Fibroblast of skin of abdomen (primary cell): ENCODE data around the gene ATG4D. TPM values are rescaled to one million over a fixed set of nuclear protein-coding genes. Genes with fewer than 3 reads are reported as not detected.
A peak's percentile ranks its signal among the peaks of the same experiment; 100 is the strongest.

ENCODE experiments used
- DNase-seq: peaks from one replicate; pipeline ENCODE4 v3.0.0-alpha.2; 2013
- polyA plus RNA-seq, 2 experiments: library from polyadenylated mRNA; unstranded; fragments of 120-200 nt; gene quantifications; one replicate each; pipeline ENCODE4 v1.2.1, GENCODE V29; 2013; ENCODE audit not compliant: insufficient read length in 2 of 2

The ATG4D gene
- 12.9 TPM for polyA plus RNA-seq (2013, experiment 1 of 2; ENCODE audit: insufficient read length)
- 14.7 TPM for polyA plus RNA-seq (2013, experiment 2 of 2; ENCODE audit: insufficient read length)

DNA sequence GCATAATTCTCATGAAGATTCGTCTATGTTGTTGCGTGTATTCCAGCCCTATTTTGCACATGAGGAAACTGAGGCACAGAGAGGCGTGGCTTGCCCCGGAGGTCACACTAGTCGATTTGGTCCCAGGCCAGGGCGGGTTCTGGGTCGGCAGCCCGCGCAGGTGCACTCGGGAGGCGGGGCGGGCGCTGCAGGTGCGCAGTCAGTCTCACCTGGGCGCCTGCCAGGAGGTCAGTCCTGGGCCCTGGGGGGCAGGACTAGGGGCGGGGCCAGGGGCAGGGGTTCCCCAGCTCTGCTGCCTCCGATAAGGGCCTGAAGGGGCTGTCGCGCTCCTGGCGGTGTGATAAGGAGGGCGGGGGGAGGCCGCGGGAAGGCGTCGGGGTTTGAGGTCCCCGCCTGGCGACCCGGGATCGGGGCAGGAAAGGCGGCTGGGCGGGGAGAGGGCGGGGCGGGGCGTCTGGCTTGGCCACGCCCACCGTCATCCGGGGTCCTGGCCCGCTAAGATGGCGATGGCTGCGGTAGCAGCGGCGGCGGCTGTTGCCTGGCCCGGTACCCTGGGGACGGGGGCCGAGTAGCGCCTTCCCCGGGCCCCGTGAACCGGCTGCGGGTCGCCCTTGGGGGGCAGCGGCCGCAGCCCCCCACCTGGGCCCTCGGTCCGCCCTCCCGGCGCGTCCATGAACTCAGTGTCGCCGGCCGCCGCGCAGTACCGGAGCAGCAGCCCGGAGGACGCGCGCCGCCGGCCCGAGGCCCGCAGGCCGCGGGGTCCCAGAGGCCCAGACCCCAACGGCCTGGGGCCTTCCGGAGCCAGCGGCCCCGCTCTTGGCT lies at the start of gene ATG4D:
ATG4D (plus strand) TSS at position 485 of the 822 bp plus-strand sequence; CDS start at position 672, 187 bp downstream.
- peak; percentile 61 for DNase-seq

- DNase-seq, result no peak
Observed at GRCh38 chr19:10497371-10497770, 46.3 kb upstream of the ATG4D start.

GRCh38 chr19:10499550-10500246 lies 44.0 kb upstream of the ATG4D start:
- DNase-seq, result no peak

- DNase-seq, result no peak
Observed at GRCh38 chr19:10500247-10500592, 43.5 kb upstream of the ATG4D start.

DNA sequence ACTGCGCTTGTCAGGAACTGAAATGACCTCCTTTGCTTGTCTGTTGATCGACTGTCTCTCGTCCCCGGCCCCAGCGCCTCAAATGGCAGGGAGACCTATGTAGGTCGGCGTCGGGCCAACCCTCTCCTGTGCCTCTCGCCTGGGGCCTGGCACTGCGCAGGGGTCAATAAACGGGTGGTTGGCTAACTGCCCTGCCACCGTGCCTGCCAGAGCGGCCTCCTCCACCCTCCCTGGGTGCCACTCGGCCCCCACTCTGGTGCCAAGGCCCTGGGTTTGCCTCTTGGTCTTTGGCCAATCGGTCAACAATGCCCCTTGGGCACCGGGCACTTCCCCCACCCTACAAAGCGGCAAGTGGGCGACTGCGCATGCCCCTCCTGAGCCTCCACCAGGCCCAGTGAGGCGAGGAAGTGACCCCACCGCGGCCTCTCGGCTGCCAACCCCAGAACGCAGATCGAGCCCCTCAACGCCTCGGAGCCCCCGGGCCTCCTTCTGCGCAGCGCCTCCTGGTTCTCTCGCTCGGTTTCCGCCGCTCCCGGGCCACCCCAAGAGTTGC lies 41.7 kb upstream of the ATG4D start:
- DNase-seq, result peak; percentile 43

DNA sequence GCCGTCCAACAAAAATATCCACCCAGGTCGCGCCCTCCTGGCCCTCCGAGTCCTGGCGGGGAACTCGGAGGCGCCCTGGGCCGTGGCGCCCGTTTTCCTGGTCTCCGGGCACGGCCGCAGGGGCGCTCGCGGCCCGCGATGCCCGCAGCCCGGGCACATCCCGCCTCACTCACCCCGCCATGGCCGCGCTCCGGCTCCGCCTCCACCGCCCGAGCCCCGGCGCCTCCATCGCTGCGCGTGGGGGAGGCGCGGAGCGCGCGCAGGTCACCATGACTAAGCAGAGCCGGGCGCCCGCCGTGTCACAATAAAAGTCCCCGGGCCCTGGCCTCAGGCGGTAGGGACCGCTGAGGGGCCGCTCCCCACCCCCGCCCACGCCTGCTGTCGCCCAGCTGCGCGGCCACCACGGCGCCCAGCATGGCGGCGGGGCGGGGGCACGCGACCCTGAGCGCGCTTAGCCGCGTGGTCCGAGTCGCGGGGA lies 41.1 kb upstream of the ATG4D start:
- DNase-seq, result peak; percentile 93

DNA sequence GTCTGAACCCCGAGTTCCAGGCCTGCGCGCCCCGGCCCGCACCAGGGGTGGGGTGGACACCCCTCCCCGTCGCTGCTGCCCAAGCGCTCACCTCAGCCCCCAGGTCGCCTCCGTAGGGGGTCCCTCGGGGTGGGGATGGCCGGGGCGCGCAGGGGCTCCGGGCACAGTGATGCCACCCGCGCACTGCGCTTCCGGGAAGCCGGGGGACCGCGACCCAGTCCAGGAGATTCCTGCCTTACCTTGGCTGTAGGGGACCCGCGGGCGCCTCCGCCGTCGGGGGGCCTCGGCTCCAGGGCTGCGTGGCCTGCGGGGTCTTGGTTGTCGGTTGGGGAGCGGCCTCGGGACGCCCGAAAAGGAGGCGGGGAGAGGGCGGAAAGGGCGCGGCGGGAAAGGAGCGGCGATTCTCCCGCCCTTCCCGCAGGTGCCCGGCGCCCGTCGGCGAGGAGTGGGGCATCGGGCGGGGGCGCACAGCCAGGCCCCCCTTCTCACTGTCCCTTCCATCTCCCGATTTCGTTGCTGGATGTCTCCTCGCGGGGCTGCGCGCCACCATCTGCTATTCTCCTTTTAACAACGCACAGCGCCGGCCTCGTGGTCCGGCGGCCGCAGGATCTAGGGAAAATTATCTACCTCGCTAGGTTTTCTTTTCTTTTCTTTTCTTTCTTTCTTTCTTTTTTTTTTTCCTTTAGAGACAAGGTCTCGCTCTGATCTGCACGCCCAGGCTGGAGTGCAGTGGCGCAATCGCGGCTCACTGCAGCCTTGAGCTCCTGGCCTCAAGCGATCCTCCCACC lies 40.5 kb upstream of the ATG4D start, which contains the start of gene KEAP1:
KEAP1 (minus strand) TSS at position 355 of the 788 bp plus-strand sequence. CDS start 3,323 bp downstream, outside the sequence.
- peak; percentile 33 for DNase-seq

DNA sequence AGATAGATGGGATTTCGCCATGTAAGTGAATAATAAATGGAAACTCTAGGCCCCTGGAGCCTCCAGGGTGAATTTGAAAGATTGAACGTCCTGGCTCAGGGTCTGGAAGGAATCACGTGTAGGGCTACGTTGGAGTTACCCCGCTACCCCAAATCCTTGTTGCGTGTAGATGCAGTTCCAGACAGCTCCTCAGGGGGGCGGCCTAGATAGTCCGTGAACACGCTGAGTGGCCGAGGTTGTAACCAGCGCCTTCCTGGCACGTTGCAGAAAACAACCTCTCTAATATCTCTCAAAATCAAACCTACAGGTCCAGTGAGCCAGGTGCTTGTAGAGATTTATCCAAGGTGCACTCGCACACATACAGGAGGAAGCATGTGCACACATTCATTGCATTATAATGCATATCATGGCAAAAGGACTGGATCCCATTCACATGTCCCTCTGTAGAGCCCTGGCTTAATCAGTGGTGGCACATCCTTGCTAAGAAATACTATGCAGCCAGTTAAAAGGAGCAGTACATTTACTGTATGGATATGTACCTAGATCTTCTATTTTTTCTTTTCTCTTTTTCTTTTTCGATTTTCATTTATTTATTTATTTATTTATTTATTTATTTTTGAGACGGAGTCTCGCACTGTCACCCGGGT lies 38.0 kb upstream of the ATG4D start:
- peak; percentile 56 for DNase-seq

DNA sequence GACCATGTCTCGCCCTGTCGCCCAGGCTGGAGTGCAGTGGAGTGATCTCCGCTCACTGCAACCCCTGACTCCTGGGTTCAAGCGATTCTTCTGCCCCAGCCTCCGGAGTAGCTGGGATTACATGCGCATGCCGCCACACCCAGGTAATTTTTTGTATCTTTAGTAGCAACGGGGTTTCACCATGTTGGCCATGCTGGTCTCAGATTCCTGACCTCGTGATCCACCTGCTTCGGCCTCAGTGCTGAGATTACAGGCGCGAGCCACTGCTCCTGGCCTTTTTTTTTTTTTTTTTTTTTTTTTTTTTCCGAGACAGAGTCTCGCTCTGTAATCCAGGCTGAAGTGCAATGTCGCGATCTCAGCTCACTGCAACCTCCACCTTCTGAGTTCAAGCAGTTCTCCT lies 35.7 kb upstream of the ATG4D start:
- DNase-seq, result no peak

DNA sequence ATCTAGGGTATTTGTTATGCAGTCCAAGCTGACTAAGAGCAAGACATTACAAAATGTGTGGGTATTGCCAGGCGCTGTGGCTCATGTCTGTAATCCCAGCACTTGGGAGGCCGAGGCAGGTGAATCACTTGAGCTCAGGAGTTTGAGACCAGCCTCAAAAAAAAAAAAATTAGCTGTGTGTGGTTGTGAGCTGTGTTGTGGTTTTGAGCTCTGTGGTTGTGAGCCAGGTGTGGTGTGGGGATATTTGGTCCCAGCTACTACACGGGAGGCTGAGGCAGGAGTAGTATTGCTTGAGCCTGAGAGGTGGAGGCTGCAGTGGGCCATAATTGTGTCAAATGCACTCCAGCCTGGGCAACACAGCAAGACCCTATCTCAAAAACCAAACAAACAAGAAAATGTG lies 35.0 kb upstream of the ATG4D start:
- DNase-seq, result no peak

DNA sequence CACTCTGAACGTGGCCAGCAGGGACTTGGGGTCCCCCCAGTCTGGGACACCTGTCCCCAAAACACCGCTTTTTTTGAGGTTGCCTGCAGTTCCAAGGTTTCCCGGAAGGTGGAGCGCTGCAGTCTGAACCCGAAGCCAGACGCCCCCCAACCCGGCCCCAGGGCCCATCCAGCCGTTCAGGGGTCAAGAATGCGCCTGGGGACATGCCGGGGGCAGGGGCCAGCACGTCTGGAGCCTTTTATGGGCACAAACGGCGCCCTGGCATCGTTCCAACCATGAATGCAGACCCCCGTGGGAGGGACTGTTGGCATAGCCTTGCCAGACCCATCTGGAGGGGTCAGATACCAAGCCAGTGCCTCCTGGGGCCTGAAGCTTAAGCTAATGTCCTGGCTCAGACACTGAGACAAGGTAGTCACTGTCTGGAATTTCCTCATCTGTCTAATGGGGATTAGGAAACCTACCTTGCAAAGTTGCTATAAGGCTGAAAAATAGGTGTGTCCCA lies 33.4 kb upstream of the ATG4D start:
- DNase-seq, result no peak

DNA sequence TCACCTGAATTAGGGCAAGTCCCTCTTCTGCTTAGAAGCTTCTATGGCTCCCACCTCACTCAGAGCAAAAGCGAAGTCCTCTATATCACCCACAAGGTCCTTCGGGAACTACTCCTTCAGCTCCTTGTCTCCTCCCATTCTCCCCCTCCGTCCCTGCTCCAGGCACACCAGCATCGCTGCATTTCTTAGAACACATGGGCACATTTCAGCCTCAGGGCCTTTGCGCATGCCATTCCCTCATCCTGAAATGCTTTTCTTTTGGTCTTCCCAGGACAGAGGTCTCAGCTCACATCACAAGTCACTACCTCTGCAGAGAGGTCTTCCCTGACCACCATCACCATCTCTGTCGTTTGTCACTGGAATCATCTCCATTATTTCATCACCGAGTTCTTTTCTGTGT lies 30.5 kb upstream of the ATG4D start:
- no peak for DNase-seq

GRCh38 chr19:10514211-10515145 lies 29.2 kb upstream of the ATG4D start:
- DNase-seq, result no peak

GRCh38 chr19:10516064-10516385 lies 27.7 kb upstream of the ATG4D start:
- no peak for DNase-seq

- DNase-seq, result no peak
Observed at GRCh38 chr19:10516671-10517286, 26.9 kb upstream of the ATG4D start.

DNA sequence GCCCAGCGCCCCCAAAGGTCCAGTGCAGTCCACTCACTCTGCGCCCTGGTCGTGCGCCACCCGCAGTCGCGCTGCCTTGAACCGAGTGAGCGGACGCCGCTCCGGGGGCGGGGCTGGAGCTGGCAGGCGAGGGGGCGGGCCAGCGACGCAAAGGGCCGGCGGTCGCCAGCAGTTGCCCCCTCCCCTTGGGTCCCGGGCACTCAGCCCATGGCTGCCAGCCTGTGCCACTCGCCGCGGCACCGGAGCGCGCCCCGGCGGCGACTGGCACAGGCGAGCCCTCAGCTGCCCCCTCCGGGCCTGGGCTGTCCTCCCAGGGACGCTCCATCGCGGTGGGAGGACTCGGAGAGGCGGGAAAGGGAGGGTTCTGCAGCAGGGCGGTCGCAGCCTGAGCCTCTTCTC lies 26.3 kb upstream of the ATG4D start, which contains the start of gene S1PR5:
S1PR5 (minus strand) TSS at position 87 of the 399 bp plus-strand sequence. CDS start 2,436 bp downstream, outside the sequence.
- DNase-seq, result no peak

GRCh38 chr19:10517760-10518443 lies 25.8 kb upstream of the ATG4D start:
- DNase-seq, result peak; percentile 15

DNA sequence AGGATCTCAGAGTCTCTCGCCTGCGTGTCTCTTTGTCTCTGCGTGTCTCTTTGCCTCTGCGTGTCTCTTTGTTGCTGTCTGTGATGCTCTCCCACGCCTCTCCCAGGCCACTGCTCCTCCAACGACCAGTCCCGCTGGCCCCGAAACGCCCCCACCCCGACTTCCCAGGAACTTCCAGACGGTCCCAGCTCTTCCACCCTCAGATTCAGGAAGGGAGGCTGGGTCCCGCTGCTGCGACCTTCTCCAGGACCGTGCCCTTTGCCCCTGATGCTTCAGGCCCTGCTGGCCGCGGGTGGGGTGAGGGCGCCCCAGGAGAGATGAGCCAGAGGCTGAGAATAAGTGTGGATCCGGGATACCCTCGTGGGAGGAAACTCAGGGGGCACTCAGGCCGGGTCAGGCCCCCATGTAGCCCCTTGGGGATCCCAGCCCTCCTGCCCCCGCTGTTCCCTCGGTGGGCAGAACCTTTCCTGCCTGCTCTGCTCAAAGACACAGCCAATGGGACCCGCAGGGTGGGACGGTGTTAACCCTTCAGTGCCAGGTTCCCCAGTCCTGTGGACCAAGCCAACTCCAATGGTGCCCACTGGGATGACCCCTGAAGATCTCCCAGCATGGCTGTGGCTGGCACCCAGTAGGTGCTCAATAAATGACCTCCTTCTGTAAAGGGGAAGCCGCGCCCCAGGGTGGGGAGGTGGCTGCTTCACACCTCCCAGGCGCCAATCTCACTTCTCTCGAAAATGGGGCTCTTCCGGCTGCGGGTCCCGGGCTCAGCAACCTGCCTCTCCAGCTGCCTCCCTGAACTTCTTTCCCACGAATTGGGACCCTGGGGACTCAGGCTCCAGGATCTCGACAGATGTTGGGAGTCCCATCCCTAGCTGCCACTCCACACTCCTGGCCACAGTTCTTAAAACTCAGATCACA lies 25.0 kb upstream of the ATG4D start:
- no peak for DNase-seq
